Ishikawa (cell line): ENCODE results near the gene C9.

Experiments
- EP300 ChIP-seq: IDR thresholded peaks from 2 replicates; pipeline ENCODE4 v1.6.1; 2012; ENCODE audit warnings: borderline replicate concordance
- NFIC ChIP-seq: IDR thresholded peaks from 2 replicates; pipeline ENCODE4 v1.6.1; 2012
- RAD21 ChIP-seq: IDR thresholded peaks from 2 replicates; pipeline ENCODE4 v1.6.1; 2012; ENCODE audit warnings: low read depth
- YY1 ChIP-seq: IDR thresholded peaks from 2 replicates; pipeline ENCODE4 v1.6.1; 2012; ENCODE audit warnings: low read depth
- TF ChIP-seq, protein P1 (sequence below): IDR thresholded peaks from 2 replicates; pipeline ENCODE4 v1.6.1; 2012
- TF ChIP-seq, protein P2 (sequence below): IDR thresholded peaks from 2 replicates; pipeline ENCODE4 v1.6.1; 2012; ENCODE audit warnings: low read depth, mild to moderate bottlenecking

DNA sequence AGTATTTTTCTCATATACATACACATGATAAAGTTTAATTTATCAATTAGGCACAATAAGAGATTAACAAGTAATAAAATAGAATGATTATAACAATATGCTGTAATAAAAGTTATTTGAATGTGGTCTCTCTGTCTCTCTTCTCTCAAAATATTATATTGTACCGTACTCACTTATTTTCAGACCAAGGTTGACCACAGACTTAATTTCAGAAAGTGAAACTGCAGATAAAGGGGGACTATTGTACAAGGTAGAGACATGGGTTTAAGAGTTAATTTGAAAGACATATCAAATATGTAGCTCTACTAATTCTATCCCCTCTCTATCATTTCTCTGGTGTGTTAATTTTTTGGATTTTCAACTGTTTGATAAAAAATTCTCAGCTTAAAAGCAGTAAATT is 20.0 kb upstream of the C9 start:
- no peak for TF ChIP-seq RAD21
- no peak for TF ChIP-seq EP300
- no peak for TF ChIP-seq NFIC
- TF ChIP-seq YY1: no peak
- TF ChIP-seq, protein P1, sequence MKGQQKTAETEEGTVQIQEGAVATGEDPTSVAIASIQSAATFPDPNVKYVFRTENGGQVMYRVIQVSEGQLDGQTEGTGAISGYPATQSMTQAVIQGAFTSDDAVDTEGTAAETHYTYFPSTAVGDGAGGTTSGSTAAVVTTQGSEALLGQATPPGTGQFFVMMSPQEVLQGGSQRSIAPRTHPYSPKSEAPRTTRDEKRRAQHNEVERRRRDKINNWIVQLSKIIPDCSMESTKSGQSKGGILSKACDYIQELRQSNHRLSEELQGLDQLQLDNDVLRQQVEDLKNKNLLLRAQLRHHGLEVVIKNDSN: no peak
- TF ChIP-seq, protein P2, sequence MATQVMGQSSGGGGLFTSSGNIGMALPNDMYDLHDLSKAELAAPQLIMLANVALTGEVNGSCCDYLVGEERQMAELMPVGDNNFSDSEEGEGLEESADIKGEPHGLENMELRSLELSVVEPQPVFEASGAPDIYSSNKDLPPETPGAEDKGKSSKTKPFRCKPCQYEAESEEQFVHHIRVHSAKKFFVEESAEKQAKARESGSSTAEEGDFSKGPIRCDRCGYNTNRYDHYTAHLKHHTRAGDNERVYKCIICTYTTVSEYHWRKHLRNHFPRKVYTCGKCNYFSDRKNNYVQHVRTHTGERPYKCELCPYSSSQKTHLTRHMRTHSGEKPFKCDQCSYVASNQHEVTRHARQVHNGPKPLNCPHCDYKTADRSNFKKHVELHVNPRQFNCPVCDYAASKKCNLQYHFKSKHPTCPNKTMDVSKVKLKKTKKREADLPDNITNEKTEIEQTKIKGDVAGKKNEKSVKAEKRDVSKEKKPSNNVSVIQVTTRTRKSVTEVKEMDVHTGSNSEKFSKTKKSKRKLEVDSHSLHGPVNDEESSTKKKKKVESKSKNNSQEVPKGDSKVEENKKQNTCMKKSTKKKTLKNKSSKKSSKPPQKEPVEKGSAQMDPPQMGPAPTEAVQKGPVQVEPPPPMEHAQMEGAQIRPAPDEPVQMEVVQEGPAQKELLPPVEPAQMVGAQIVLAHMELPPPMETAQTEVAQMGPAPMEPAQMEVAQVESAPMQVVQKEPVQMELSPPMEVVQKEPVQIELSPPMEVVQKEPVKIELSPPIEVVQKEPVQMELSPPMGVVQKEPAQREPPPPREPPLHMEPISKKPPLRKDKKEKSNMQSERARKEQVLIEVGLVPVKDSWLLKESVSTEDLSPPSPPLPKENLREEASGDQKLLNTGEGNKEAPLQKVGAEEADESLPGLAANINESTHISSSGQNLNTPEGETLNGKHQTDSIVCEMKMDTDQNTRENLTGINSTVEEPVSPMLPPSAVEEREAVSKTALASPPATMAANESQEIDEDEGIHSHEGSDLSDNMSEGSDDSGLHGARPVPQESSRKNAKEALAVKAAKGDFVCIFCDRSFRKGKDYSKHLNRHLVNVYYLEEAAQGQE: no peak
